HG03571 (cell line): Measurements from ENCODE around the gene WDR55.
"Not testable (repeated sequence)": the region's sequence is repeated elsewhere in the genome, so short reads cannot be mapped to it uniquely, and the experiment has no call there.

ENCODE experiments used
- ATAC-seq: cut with Tn5 transposase; IDR thresholded peaks from one replicate; pipeline ENCODE4 v1.9.1; 2021; ENCODE audit not compliant: unreplicated experiment

Gene WDR55

GRCh38 chr5:140710899-140711552 lies 46.3 kb downstream of the WDR55 start:
- ATAC-seq = peak; percentile 86

- no peak for ATAC-seq
These were observed 47.1 kb downstream of the WDR55 start for GRCh38 chr5:140711794-140712193.

- ATAC-seq = no peak
These were observed 48.9 kb downstream of the WDR55 start for GRCh38 chr5:140713562-140714094.

- ATAC-seq = not testable (repeated sequence)
These were observed 51.5 kb downstream of the WDR55 start for GRCh38 chr5:140716238-140716637.

GRCh38 chr5:140718266-140718592 lies 53.5 kb downstream of the WDR55 start:
- ATAC-seq = no peak

GRCh38 chr5:140720738-140721137 lies 56.0 kb downstream of the WDR55 start:
- ATAC-seq = not testable (repeated sequence)

GRCh38 chr5:140721395-140721794 lies 56.7 kb downstream of the WDR55 start:
- not testable (repeated sequence) for ATAC-seq
